PC-3 (cell line): ENCODE measurements around the gene STAMBPL1. TPM values are rescaled to one million over a fixed set of nuclear protein-coding genes. Genes with fewer than 3 reads are reported as not detected.

Source experiments
- ATAC-seq: fragments of 200-7000 bp; cut with Tn5 transposase; 2 replicates; pipeline ENCODE4 v1.9.1; 2020; ENCODE audit warnings: mild to moderate bottlenecking, moderate library complexity
- BruUV-seq: library from RNA; stranded (reverse); fragments of 400-500 nt; replicated peaks from 2 replicates; lab custom pipeline; 2021; lab: Mats Ljungman, UMichigan
- CTCF ChIA-PET: fragments of 300-600 bp; sonication (Branson Sonifier 250); formaldehyde crosslinking; loops from one replicate; lab custom pipeline; 2022; ENCODE audit warnings: antibody characterized with exemption; lab: Charles Lee
- POLR2A ChIA-PET: fragments of 300-600 bp; sonication (Branson Sonifier 250); formaldehyde crosslinking; loops from one replicate; lab custom pipeline; 2022; ENCODE audit warnings: antibody characterized with exemption; ENCODE audit not compliant: unreplicated experiment; lab: Charles Lee
- DNase-seq: peaks from one replicate; pipeline ENCODE4 v3.0.0-alpha.2; 2015
- H2AFZ ChIP-seq: fragments of 300-600 bp; sonication (generic); 2 replicates; pipeline ENCODE4 v1.6.0; 2016; ENCODE audit warnings: antibody characterized with exemption, low read length
- H3F3A ChIP-seq: fragments of 300-600 bp; sonication (generic); one replicate; pipeline ENCODE4 v1.6.0; 2017; ENCODE audit warnings: antibody characterized with exemption, low read length, control low read depth, mild to moderate bottlenecking; ENCODE audit not compliant: unreplicated experiment
- H3K27ac ChIP-seq: fragments of 300-600 bp; sonication (generic); 2 replicates; pipeline ENCODE4 v1.5.1; 2016; ENCODE audit warnings: mild to moderate bottlenecking, low read length
- H3K27me3 ChIP-seq: fragments of 300-600 bp; sonication (generic); 2 replicates; pipeline ENCODE4 v1.6.1; 2016; ENCODE audit warnings: low read length, mixed read lengths
- H3K36me3 ChIP-seq: fragments of 300-600 bp; sonication (generic); 2 replicates; pipeline ENCODE4 v1.6.1; 2016; ENCODE audit warnings: low read depth, mixed run types, low read length, mixed read lengths
- H3K4me1 ChIP-seq: fragments of 300-600 bp; sonication (generic); 2 replicates; pipeline ENCODE4 v1.5.1; 2016; ENCODE audit warnings: low read length; ENCODE audit not compliant: insufficient read depth
- H3K4me2 ChIP-seq: fragments of 300-600 bp; sonication (generic); 2 replicates; pipeline ENCODE4 v1.6.0; 2016; ENCODE audit warnings: low read length
- H3K4me3 ChIP-seq: fragments of 300-600 bp; sonication (generic); 2 replicates; pipeline ENCODE4 v1.5.1; 2016; ENCODE audit warnings: mild to moderate bottlenecking, low read length, mixed read lengths
- H3K79me2 ChIP-seq: fragments of 300-600 bp; sonication (generic); 2 replicates; pipeline ENCODE4 v1.6.1; 2017; ENCODE audit warnings: low read length, mixed read lengths
- H3K9ac ChIP-seq: fragments of 300-600 bp; sonication (generic); 2 replicates; pipeline ENCODE4 v1.6.0; 2016; ENCODE audit warnings: mild to moderate bottlenecking, low read length
- H3K9me2 ChIP-seq: fragments of 300-600 bp; sonication (generic); replicated peaks from 2 replicates; pipeline ENCODE4 v1.6.1; 2016; ENCODE audit warnings: mixed run types, low read length, mixed read lengths
- H3K9me3 ChIP-seq: fragments of 300-600 bp; sonication (generic); 2 replicates; pipeline ENCODE4 v1.6.1; 2016; ENCODE audit warnings: low read length, mixed read lengths
- H4K20me1 ChIP-seq: fragments of 300-600 bp; sonication (generic); 2 replicates; pipeline ENCODE4 v1.6.1; 2016; ENCODE audit warnings: low read length, mixed read lengths
- CTCF ChIP-seq: fragments of 300-600 bp; sonication (generic); conservative IDR thresholded peaks from 2 replicates; pipeline ENCODE4 v1.5.1; 2017; ENCODE audit warnings: antibody characterized with exemption, low read depth, mild to moderate bottlenecking, low read length
- EZH2 ChIP-seq: fragments of 300-600 bp; sonication (generic); IDR thresholded peaks from one replicate; pipeline ENCODE4 v1.6.1; 2017; ENCODE audit warnings: antibody characterized with exemption, mild to moderate bottlenecking, low read length; ENCODE audit not compliant: unreplicated experiment
- EZH2phosphoT487 ChIP-seq: fragments of 300-600 bp; sonication (generic); IDR thresholded peaks from 2 replicates; pipeline ENCODE4 v1.6.1; 2018; ENCODE audit warnings: mild to moderate bottlenecking, antibody characterized with exemption, low read length, borderline replicate concordance
- intact Hi-C: fragments of 100-400 bp; cut with micrococcal nuclease; formaldehyde crosslinking; loops from 2 replicates; pipeline ENCODE4 v1.9.0; 2023
- total RNA-seq: library from RNA; depleted of rRNA; stranded (reverse); fragments of >200 nt; gene quantifications from 2 replicates; pipeline ENCODE4 v1.2.3, GENCODE V29; 2014

Gene STAMBPL1
- total RNA-seq, 1 experiment from 2014 or later, result 19.5 TPM

DNA sequence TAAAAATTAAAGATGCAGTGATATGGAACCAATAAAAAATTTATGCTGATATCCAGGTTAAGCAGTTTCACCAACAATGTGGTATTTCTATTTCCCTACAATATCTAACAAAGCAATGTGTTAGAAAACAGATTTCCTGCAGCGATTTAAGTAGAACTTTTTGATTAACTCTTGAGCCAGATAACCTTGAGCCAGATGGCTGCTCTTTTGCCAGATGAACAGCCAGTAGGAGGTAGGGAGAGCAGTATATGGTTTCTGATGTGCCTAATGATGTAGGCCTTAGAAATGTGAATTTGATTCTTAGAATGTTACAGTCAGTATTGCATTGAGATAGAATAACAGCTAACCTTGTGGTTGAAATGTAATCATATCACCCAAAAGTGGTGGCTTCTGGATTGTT lies 31.1 kb downstream of the STAMBPL1 start:
- H3K4me3 ChIP-seq, result no peak overlapping the region
- H3F3A ChIP-seq, result no peaks in the 10 kb centered on the region
- no peaks in the 10 kb centered on the region for H3K9me2 ChIP-seq
- H3K4me2 ChIP-seq, result no peak overlapping the region
- H3K27ac ChIP-seq, result no peak overlapping the region
- H4K20me1 ChIP-seq, result no peaks in the 10 kb centered on the region
- intact Hi-C loops, result no loop called here
- ATAC-seq (no peak), DNase-seq (no peak)
- no peaks in the 10 kb centered on the region for H3K79me2 ChIP-seq
- ChIA-PET CTCF (no interaction called here), POLR2A (no interaction called here)
- no peaks in the 10 kb centered on the region for H3K27me3 ChIP-seq
- H2AFZ ChIP-seq, result no peak overlapping the region
- H3K36me3 ChIP-seq, result no peaks in the 10 kb centered on the region
- BruUV-seq, result no TSS peak
- no peak for TF ChIP-seq EZH2phosphoT487
- no peak for TF ChIP-seq CTCF
- no peak for TF ChIP-seq EZH2
- no peak overlapping the region for H3K9ac ChIP-seq
- no peaks in the 10 kb centered on the region for H3K4me1 ChIP-seq
- no peaks in the 10 kb centered on the region for H3K9me3 ChIP-seq

DNA sequence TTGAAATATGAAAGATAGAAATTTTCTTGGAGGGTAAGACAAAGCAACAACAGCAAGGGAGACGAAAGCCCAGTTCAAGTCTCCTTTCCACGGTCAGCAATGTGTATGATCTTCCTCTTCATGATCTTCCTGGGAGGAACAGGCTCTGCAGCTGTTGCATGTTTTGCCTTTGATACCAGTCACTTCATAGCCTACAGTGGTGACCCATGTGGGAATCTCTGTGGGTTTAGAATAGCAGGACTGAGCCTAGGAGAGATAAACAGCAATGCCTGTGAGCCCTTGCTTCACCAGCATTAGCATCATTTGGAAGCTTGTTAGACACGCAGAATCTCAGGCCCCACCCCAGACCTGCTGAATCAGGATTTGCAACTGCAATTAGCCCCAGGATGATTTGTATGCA lies 31.8 kb downstream of the STAMBPL1 start:
- H3K36me3 ChIP-seq, result no peaks in the 10 kb centered on the region
- CTCF ChIA-PET, result no interaction called here
- DNase-seq (no peak), ATAC-seq (no peak)
- H3K9me3 ChIP-seq, result no peaks in the 10 kb centered on the region
- TF ChIP-seq EZH2 (no peak), CTCF (no peak), EZH2phosphoT487 (no peak)
- no TSS peak for BruUV-seq
- H4K20me1 ChIP-seq, result no peaks in the 10 kb centered on the region
- H3K4me2 ChIP-seq, result no peak overlapping the region
- no peak overlapping the region for H3K9ac ChIP-seq
- no peak overlapping the region for H2AFZ ChIP-seq
- no peaks in the 10 kb centered on the region for H3K9me2 ChIP-seq
- no peak overlapping the region for H3K27ac ChIP-seq
- POLR2A ChIA-PET, result no interaction called here
- no peaks in the 10 kb centered on the region for H3K4me1 ChIP-seq
- H3K79me2 ChIP-seq, result no peaks in the 10 kb centered on the region
- intact Hi-C loops, result no loop called here
- H3K4me3 ChIP-seq, result no peak overlapping the region
- H3K27me3 ChIP-seq, result no peaks in the 10 kb centered on the region
- no peaks in the 10 kb centered on the region for H3F3A ChIP-seq

DNA sequence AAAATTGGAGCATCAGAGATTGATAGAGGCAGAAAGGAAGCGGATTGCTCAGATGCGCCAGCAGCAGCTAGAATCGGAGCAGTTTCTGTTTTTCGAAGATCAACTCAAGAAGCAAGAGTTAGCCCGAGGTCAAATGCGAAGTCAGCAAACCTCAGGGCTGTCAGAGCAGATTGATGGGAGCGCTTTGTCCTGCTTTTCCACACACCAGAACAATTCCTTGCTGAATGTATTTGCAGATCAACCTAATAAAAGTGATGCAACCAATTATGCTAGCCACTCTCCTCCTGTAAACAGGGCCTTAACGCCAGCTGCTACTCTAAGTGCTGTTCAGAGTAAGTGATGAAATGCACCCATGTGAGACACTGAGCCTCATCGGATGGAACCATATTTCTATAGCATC lies 33.1 kb downstream of the STAMBPL1 start:
- intact Hi-C loops, result no loop called here
- Histone ChIP-seq H3K27ac (no peak overlapping the region), H4K20me1 (no peaks in the 10 kb centered on the region), H3K4me3 (no peak overlapping the region), H3K9ac (no peak overlapping the region), H3K9me2 (no peaks in the 10 kb centered on the region), H3K79me2 (no peaks in the 10 kb centered on the region), H3F3A (no peaks in the 10 kb centered on the region), H3K27me3 (no peaks in the 10 kb centered on the region), H3K4me1 (no peaks in the 10 kb centered on the region), H3K4me2 (no peak overlapping the region), H2AFZ (no peak overlapping the region), H3K9me3 (no peaks in the 10 kb centered on the region), H3K36me3 (no peaks in the 10 kb centered on the region)
- DNase-seq (no peak), ATAC-seq (no peak)
- ChIA-PET CTCF (no interaction called here), POLR2A (no interaction called here)
- BruUV-seq, result no TSS peak
- no peak for TF ChIP-seq EZH2phosphoT487
- TF ChIP-seq EZH2, result no peak
- no peak for TF ChIP-seq CTCF
